ENCODE results near the gene VGLL2. TPM values are rescaled to one million over a fixed set of nuclear protein-coding genes. Genes with fewer than 3 reads are reported as not detected.

Gene VGLL2, protein sequence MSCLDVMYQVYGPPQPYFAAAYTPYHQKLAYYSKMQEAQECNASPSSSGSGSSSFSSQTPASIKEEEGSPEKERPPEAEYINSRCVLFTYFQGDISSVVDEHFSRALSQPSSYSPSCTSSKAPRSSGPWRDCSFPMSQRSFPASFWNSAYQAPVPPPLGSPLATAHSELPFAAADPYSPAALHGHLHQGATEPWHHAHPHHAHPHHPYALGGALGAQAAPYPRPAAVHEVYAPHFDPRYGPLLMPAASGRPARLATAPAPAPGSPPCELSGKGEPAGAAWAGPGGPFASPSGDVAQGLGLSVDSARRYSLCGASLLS
- polyA plus RNA-seq (2011; rRNA removed) (not detected in 2 replicates), polyA minus RNA-seq (2011; rRNA and poly(A)+ RNA removed) (not detected in 2 replicates)

- Histone ChIP-seq H3K4me3 (ENCODE audit: low read depth, low read length) (peak within 1 kb of the TSS; percentile 14), H3K36me3 (ENCODE audit: control insufficient read depth, insufficient read depth, low read length) (no peaks in the 10 kb centered on the region), H3K27me3 (ENCODE audit: control insufficient read depth, insufficient read depth, low read length) (peaks cover 67% of the 10 kb centered on the region)
- ChIA-PET CTCF (no interaction called here), POLR2A (no interaction called here)
- DNase-seq (ENCODE audit: low read depth): no peak
- TF ChIP-seq CTCF (IDR thresholded peaks at IDR 0.05; ENCODE audit: insufficient read depth, low read depth, low read length): 0 out of 2 replicates have a peak, but pooled peaks have one; percentile 11
These were observed at the start of gene VGLL2 for GRCh38 chr6:117265410-117266256. TSS of gene VGLL2 (plus strand) at chr6:117265558. CDS start at chr6:117265764, 206 bp downstream.

DNA sequence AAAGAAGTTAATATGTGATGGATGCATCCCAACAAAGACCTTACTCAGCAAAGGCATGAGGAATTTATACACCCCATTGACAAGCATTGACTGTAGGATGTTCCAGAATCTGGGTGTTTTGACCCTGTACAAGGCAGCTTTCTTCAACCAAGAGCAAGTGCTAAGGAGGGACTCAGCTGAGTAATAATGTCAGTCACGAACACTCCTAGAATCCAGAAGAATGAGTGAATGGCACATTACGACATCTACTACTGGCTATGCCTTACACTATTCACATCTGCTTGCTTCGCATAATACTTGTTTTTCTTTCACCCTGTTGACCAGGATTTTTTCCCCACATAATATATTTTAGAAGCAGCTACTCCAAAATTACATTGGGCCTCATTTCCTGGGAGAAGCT, 42.5 kb upstream of the VGLL2 start:
- H3K27me3 ChIP-seq (ENCODE audit: control insufficient read depth, insufficient read depth, low read length): no peaks in the 10 kb centered on the region
- no peak for DNase-seq (ENCODE audit: low read depth)
- no peak for TF ChIP-seq CTCF (IDR thresholded peaks at IDR 0.05; ENCODE audit: insufficient read depth, low read depth, low read length)
- ChIA-PET POLR2A (no interaction called here), CTCF (no interaction called here)
- no peaks in the 10 kb centered on the region for H3K36me3 ChIP-seq (ENCODE audit: control insufficient read depth, insufficient read depth, low read length)
- H3K4me3 ChIP-seq (ENCODE audit: low read depth, low read length): no peak overlapping the region

- H3K36me3 ChIP-seq (ENCODE audit: control insufficient read depth, insufficient read depth, low read length): no peaks in the 10 kb centered on the region
- TF ChIP-seq CTCF (IDR thresholded peaks at IDR 0.05; ENCODE audit: insufficient read depth, low read depth, low read length): no peak
- DNase-seq (ENCODE audit: low read depth): no peak
- H3K4me3 ChIP-seq (ENCODE audit: low read depth, low read length): no peak overlapping the region
- no peaks in the 10 kb centered on the region for H3K27me3 ChIP-seq (ENCODE audit: control insufficient read depth, insufficient read depth, low read length)
- ChIA-PET CTCF (no interaction called here), POLR2A (no interaction called here)
These were observed 38.6 kb upstream of the VGLL2 start for GRCh38 chr6:117226778-117227177.

DNA sequence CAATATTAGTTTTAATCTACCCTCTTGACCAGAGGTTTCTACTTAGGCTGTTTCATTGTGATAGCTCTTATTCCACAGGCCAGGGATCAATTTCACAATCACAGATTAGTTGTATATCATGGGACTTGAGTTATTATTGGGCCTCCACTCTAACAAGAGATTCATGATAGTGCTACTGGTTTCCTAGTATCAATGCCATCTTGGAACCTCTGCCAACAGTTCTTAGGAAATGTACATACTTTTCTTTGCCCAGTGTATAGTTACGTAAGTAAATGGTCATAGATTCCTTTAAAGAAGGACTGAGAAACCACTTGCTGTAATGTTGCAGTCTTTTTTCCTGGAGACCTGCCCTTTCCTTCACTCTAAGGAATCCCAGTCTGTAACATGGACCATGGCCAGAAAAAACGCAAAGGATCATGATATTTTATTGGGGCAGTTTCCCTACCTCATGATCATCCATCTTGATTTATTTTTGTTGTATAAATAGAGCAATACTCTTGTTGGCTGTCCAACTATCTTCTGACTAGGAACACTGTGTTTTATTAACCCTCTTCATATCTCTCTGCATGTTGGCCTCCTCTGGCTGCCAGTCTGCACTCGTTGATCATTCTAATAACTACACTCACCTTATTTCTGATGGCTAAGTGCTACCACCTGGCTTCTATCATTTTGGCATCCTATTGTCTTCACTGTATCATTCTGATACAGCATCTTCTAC, 38.0 kb upstream of the VGLL2 start:
- H3K4me3 ChIP-seq (ENCODE audit: low read depth, low read length): no peak overlapping the region
- POLR2A ChIA-PET: no interaction called here
- CTCF ChIA-PET: no interaction called here
- no peaks in the 10 kb centered on the region for H3K27me3 ChIP-seq (ENCODE audit: control insufficient read depth, insufficient read depth, low read length)
- no peak for DNase-seq (ENCODE audit: low read depth)
- TF ChIP-seq CTCF (IDR thresholded peaks at IDR 0.05; ENCODE audit: insufficient read depth, low read depth, low read length): no peak
- no peaks in the 10 kb centered on the region for H3K36me3 ChIP-seq (ENCODE audit: control insufficient read depth, insufficient read depth, low read length)

GRCh38 chr6:117228202-117228601, 37.2 kb upstream of the VGLL2 start:
- no peaks in the 10 kb centered on the region for H3K27me3 ChIP-seq (ENCODE audit: control insufficient read depth, insufficient read depth, low read length)
- POLR2A ChIA-PET: no interaction called here
- no peak for TF ChIP-seq CTCF (IDR thresholded peaks at IDR 0.05; ENCODE audit: insufficient read depth, low read depth, low read length)
- no peak overlapping the region for H3K4me3 ChIP-seq (ENCODE audit: low read depth, low read length)
- DNase-seq (ENCODE audit: low read depth): no peak
- H3K36me3 ChIP-seq (ENCODE audit: control insufficient read depth, insufficient read depth, low read length): no peaks in the 10 kb centered on the region
- CTCF ChIA-PET: no interaction called here
